A549 treated with ZK216348 at 1 μM for 4 hours (cell line): ENCODE data around the gene CCL4. TPM values are rescaled to one million over a fixed set of nuclear protein-coding genes. Genes with fewer than 3 reads are reported as not detected.

Experiments
- total RNA-seq: library from RNA; stranded (reverse); fragments of 200-300 nt; extraction: Qiagen RNA extraction; gene quantifications from 5 replicates; pipeline ENCODE4 v1.2.3, GENCODE V29; 2022; ENCODE audit warnings: low read depth

The CCL4 gene
- total RNA-seq, result not detected in 5 replicates

GRCh38 chr17:36103401-36103975 is at the start of gene CCL4:
Gene CCL4, plus strand, starts transcription at chr17:36103827. Its CDS starts 79 bp downstream, at chr17:36103906.

GRCh38 chr17:36063786-36064541 is 39.7 kb upstream of the CCL4 start, which contains the start of gene CCL18:
Gene CCL18, plus strand, starts transcription at chr17:36064272. Its CDS starts 71 bp downstream, at chr17:36064343.

GRCh38 chr17:36089888-36090836 is 13.5 kb upstream of the CCL4 start, which contains the start of gene CCL3:
Gene CCL3, minus strand, starts transcription at chr17:36090143. Its CDS starts 85 bp downstream, at chr17:36090058.

Other genes with a start within 250 kb of the CCL4 start
- gene HEATR9, start 234.9 kb upstream of the CCL4 start, total RNA-seq, result not detected in 5 replicates
- gene CCL5, start 223.5 kb upstream of the CCL4 start, total RNA-seq, result 1.0 to 2.3 TPM (median 1.5 TPM) in 5 replicates
- gene RDM1, start 173.1 kb upstream of the CCL4 start, total RNA-seq, result 2.7 to 6.7 TPM (median 3.7 TPM) in 5 replicates
- not detected in 5 replicates for gene LYZL6, start 160.1 kb upstream of the CCL4 start, total RNA-seq
- gene CCL16, start 122.3 kb upstream of the CCL4 start, total RNA-seq, result not detected in 5 replicates
- not detected in 5 replicates for gene CCL14, start 117.1 kb upstream of the CCL4 start, total RNA-seq
- not detected in 5 replicates for gene CCL15, start 102.3 kb upstream of the CCL4 start, total RNA-seq
- gene CCL23, start 85.9 kb upstream of the CCL4 start, total RNA-seq, result not detected in 5 replicates
- 0.38 TPM in 1 of 5 replicates, not detected in the others for gene CCL18, start 39.6 kb upstream of the CCL4 start, total RNA-seq
- gene CCL3, start 13.7 kb upstream of the CCL4 start, total RNA-seq, result not detected in 5 replicates
- gene TBC1D3B, start 72.8 kb downstream of the CCL4 start, total RNA-seq, result 1.5 to 4.3 TPM (median 3.4 TPM) in 5 replicates
- gene CCL3L1, start 92.9 kb downstream of the CCL4 start, total RNA-seq, result not detected in 5 replicates
- not detected in 5 replicates for gene CCL4L2, start 107.2 kb downstream of the CCL4 start, total RNA-seq
- 0.20 to 0.46 TPM (median 0.23 TPM) in 5 replicates for gene TBC1D3I, start 160.7 kb downstream of the CCL4 start, total RNA-seq
- gene TBC1D3G, start 220.1 kb downstream of the CCL4 start, total RNA-seq, result not detected in 5 replicates